Activated effector memory CD4-positive, alpha-beta T cell treated with Interleukin-2 at 50 U/mL for 16 hours (primary cell): ENCODE data around the gene CHD5.

Experiments
- DNase-seq: peaks from one replicate; pipeline ENCODE4 v3.0.0-alpha.2; 2020

Gene CHD5

DNA sequence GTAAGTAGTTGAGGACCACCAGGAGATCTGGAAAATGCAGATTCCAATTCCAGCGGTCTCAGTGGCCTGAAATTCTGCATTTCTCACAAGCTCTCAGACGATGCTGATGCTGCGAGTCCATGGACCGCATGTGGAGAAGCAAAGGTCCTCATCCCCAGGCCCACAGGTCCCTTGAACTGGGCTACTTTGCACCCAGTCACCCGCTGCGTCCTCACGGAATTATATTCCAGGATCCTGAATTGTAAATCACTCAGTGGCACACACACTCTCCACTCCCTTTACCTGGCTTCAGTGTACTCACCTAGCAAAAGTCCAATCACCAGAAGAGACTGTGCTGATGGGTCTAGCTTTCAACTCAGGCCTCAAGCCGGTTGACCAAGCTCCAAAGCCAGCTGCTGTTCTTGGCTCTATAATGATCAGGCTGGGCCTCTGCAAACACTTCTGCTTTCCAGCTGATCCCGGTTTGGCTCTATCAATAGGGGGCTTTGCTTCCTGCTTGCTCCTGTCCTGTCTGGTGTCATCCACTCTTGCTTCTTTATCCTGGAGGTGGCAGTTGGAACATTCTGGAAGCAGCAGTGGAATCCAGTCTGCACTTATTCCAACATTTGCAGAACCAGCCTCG, 20.2 kb upstream of the CHD5 start:
- DNase-seq, result no peak

DNA sequence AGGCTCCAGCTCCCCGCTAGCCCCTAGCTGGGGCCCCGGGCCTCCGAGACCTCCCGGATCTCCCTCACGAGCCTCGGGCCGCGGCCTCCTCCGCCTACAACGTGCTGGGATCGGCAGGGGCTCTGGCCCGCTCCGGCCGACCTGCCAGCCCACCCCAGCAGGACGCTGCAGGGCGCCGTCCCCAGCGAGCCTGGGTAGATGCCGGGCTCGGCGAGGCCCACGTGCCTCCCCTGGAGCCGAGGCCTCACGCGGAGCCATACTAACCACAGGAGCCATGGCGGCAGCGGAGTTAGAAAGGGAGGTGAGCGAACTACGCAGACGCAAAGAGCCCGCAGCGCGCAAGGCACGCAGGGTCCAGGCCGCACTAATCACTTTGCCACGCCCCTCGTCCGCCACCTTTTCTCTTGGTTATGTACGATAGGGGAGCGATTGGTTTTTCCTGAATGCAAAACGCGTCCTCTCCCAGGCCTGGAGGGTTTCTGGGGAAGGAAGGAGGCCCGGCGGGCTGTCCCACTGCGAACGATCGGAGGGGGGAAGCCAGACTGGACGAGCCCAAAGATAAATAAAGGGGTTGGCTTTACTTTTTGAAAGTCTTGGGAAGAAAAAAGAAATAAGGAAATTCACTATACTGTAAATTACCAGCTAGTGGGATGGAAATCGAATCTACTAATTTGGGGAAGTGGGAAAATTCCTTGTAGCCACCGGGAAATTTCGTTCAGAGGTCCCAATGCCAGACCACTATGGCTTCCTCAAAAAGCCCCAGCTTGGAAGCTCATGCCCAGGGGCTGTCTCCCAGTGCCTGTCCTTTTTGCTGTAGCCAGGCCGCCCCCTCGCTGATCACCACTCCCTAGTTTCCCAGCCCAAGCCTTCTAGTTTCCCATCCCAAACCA, 19.4 kb upstream of the CHD5 start, which contains the start of gene RPL22:
Gene RPL22, minus strand, starts transcription at position 298 of the 890 bp plus-strand sequence. Its CDS starts 22 bp downstream, at position 276.
- peak; percentile 97 for DNase-seq

- no peak for DNase-seq
Measured at GRCh38 chr1:6198646-6199297, 18.7 kb upstream of the CHD5 start.

GRCh38 chr1:6197746-6198427, 17.8 kb upstream of the CHD5 start:
- no peak for DNase-seq

GRCh38 chr1:6191968-6192367, 11.8 kb upstream of the CHD5 start:
- no peak for DNase-seq

DNA sequence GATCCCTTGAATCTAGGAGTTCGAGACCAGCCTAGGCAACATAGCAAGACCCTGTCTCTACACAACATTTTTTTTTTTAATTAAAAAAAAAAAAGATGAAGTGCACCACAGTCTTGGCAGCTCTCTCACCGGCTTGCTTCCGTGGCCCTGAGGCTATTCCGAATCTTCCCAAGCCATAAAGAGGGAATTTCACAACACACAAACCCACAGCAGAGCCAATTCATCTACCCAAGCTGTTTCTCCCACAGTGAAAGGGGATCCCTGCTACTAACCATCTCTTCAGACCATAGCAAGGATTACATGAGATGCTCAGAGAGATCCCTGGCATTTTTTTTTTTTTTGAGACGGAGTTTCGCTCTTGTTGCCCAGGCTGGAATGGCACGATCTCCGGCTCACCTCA, 8.3 kb upstream of the CHD5 start:
- no peak for DNase-seq

DNA sequence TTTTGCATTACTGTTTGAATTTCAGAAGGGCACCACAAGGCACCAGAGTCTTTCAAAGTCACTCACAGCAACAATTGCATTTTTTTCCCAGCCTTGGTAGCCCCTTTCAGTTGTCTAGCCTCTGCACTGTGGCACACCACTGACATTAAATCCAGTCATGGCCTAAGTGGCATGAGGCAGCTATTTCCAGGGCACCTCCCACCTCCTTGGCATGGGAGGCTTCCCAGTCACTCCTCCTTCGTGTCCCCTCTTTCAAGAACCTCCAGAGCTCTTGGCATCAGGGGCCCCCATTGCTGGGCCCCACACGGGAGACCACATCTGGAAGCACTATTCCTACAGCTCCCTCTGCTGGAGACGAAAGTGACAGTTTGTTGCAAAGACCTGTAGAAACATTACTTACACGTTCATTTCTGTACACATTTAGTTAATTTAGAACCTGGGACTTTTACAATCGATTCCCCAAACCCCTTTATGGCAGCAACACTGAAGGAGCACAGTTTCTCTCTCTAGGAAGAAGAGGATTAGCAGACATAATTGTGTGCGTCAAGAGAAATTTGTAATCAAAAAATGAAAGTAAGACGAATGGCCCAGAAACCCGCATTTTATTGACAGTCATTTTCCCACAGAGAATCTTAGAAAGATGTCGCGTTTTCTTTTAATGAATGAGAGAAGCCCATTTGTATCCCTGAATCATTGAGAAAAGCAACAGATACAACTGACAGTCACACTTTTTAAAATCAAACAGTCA, 5.7 kb upstream of the CHD5 start:
- no peak for DNase-seq

GRCh38 chr1:6185151-6185550, 5.0 kb upstream of the CHD5 start:
- DNase-seq, result no peak

DNA sequence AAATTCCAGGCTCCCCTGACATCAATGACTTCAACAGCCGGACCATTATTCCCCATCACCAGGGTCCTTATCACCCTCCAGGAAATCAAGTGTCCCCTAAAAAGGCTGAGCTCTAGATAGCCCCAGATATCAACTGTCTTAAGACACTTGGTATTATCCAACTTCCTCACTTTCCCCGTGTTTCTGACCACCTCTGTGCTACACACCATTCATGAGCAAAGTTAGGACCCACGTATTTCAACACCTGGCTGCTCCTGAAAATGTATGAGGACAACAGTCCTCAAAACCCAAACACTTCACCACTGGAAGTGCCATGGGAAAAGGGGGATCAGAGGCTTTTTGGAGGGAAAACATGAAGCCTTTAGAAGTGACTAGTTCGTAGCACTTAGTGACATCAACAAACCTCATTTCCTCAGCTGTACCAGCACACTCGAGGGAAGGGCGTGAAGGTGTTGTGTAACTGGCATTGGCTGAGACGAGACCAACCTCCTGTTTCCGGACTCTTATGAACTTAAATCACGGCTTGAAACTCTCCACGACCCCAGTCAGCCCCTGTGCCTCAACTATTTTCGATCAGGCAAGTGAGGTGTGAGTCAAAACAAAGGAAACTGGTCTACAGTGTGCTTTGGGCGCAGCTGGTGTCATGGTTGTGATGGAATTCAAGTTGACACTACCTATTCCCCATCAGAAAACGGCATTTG, 4.1 kb upstream of the CHD5 start:
- no peak for DNase-seq

DNA sequence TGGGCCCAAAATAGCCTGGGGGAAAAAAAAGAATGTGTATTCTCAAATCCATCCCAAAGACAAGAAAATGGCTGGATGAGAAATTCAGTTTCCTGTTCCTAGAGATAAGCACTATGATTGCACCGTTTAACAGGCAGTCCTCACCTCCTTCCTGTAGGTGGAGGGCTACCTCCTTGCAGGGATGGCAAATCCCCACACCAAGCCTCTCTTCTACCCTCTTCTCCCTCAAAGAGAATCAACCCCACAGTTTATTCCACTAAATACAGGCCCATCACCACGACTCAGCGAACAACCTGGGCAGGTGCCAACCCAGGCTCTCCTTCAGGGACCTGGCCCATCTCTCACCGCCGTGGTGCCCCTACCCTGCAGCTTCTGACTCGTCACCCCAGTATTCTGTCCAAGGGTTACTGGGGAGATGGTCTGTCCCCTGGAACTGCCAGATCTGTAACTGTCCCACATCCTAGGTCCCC, 3.4 kb upstream of the CHD5 start:
- DNase-seq, result no peak

- DNase-seq, result no peak
Measured at GRCh38 chr1:6181347-6181770, 1.2 kb upstream of the CHD5 start.

GRCh38 chr1:6180707-6181311, 688 bp upstream of the CHD5 start:
- DNase-seq, result no peak

- DNase-seq, result no peak
Measured at GRCh38 chr1:6179564-6180175, 451 bp downstream of the CHD5 start.

GRCh38 chr1:6178751-6179563, 1.2 kb downstream of the CHD5 start:
- DNase-seq, result no peak

DNA sequence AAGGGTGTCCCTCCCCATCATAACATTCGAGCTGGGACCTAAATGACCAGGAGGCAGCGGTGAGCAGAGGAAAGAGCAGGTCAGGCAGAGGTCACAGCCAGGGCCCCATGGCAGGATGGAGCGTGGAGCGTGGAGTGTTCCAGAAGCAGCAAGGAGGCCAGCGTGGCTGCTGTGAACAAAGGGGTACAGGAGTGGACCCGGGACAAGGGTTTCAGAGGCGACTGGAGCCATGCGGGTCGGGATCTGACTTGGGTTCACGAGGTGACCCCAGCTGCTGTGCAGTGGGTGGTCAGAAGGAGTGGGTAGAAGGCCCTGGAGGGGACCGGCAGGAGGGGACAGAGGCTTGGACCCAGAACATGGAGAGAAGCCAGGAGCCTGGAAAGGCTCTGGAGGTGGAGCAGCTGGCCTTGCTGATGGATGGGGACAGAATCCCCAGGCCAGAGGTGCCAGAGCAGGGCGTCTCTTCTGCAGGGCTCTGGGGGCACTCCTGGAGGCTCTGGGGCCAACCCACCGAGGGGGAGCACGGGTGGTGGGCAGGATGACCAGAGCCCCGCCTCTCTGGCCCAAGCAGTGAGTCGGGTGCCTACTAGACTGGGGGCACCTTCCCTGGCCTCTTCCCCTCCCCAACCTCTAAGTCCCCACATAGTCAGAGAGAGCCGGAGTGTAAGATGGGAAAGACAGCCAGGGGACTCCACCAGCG, 2.3 kb downstream of the CHD5 start:
- no peak for DNase-seq

- DNase-seq, result no peak
Measured at GRCh38 chr1:6176779-6177178, 3.3 kb downstream of the CHD5 start.

DNA sequence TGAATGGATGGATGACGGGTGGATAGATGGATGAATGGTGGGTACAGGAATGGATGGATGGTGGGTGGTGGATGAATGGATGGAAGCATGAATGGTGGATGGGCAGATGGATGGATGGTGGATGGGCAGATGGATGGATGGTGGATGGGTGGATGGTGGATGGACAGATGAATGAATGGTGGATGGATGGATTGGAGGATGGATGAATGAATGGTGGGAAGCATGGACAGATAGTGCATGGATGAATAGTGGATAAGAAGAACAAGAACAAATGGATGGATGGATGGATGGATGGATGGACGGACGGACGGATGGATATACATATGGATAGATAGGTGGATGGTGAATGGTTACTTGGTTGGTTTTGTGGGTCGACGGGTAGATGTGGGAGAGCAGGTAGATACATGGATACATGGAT, 4.7 kb downstream of the CHD5 start:
- no peak for DNase-seq

DNA sequence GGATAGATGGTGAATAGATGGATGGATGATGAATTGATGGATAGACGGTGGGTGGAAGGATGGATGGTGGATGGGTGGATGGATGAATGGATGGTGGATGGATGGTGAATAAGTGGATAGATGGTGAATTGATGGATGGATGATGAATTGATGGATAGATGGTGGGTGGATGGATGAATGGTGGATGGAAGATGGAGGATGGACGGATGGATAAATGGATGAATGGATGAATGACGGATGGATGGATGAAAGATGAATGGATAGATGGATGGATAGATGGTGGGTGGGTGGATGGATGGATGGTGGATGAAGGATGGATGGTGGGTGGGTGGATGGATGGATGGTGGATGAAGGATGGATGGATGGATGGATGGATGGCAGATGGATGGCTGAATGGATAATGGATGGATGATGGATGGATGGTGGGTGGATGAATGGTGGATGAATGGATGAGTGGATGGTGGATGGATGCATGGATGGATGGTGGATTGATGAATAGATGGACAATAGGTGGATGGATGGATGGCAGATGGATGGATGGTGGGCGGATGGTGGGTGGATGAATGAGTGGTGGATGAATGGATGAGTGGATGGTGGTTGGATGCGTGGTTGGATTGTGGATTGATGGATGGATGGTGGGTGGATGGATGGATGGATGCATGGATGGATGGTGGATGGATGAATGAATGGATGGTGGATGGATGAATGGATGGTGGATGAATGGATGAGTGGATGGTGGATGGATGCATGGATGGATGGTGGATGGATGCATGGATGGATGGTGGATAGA, 5.3 kb downstream of the CHD5 start:
- no peak for DNase-seq
